Spleen (tissue), 7 donors: ENCODE results near the gene LRRC38.

Experiments
- POLR2A ChIP-seq, 3 donors: fragments of 450-650 bp; IDR thresholded peaks; one replicate each; pipeline ENCODE4 v1.5.1; 2017; ENCODE audit warnings: antibody characterized with exemption in 3 of 3, mild to moderate bottlenecking in 1 of 3
- POLR2AphosphoS5 ChIP-seq, 3 donors: sonication (generic); formaldehyde crosslinking; IDR thresholded peaks; one replicate each; pipeline ENCODE4 v1.5.1; 2017; ENCODE audit warnings: antibody characterized with exemption in 3 of 3
- TF ChIP-seq, protein P1 (sequence below), 11 experiments: fragments of 200-600 bp in 7 of 11; fragments of 450-650 bp in 4 of 11; sonication (generic) in 4 of 11; IDR thresholded peaks in 8 of 11; conservative IDR thresholded peaks in 3 of 11; 1 replicate in 7 of 11; 2 replicates in 4 of 11; pipeline versions ENCODE4 v1.4.0 to v1.8.0; 2016 to 2021; ENCODE audit warnings: antibody characterized with exemption in 11 of 11, inconsistent platforms in 4 of 11, mild to moderate bottlenecking in 1 of 11
- donor health status: DM: no; HTN: no; CAD: no; lungs with moderate emphysema.
- donor health status: DM: no; HTN: no; CAD: no.
- donor health status: DM: no; HTN: no; CAD: no.

GRCh38 chr1:13435458-13435857 lies 78.3 kb downstream of the LRRC38 start:
- TF ChIP-seq, protein P1, sequence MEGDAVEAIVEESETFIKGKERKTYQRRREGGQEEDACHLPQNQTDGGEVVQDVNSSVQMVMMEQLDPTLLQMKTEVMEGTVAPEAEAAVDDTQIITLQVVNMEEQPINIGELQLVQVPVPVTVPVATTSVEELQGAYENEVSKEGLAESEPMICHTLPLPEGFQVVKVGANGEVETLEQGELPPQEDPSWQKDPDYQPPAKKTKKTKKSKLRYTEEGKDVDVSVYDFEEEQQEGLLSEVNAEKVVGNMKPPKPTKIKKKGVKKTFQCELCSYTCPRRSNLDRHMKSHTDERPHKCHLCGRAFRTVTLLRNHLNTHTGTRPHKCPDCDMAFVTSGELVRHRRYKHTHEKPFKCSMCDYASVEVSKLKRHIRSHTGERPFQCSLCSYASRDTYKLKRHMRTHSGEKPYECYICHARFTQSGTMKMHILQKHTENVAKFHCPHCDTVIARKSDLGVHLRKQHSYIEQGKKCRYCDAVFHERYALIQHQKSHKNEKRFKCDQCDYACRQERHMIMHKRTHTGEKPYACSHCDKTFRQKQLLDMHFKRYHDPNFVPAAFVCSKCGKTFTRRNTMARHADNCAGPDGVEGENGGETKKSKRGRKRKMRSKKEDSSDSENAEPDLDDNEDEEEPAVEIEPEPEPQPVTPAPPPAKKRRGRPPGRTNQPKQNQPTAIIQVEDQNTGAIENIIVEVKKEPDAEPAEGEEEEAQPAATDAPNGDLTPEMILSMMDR (IDR thresholded peaks at IDR 0.05 in 8 of 11, conservative IDR thresholded peaks at IDR 0.05 in 3 of 11), result no peak
- no peak for TF ChIP-seq POLR2A (IDR thresholded peaks at IDR 0.05)
- TF ChIP-seq POLR2AphosphoS5 (IDR thresholded peaks at IDR 0.05), result no peak
